HG03097 (cell line): ENCODE data around the gene ASCC1.

Experiments used
- ATAC-seq: cut with Tn5 transposase; IDR thresholded peaks from one replicate; pipeline ENCODE4 v1.9.1; 2021; ENCODE audit not compliant: unreplicated experiment, low FRiP score

The ASCC1 gene

DNA sequence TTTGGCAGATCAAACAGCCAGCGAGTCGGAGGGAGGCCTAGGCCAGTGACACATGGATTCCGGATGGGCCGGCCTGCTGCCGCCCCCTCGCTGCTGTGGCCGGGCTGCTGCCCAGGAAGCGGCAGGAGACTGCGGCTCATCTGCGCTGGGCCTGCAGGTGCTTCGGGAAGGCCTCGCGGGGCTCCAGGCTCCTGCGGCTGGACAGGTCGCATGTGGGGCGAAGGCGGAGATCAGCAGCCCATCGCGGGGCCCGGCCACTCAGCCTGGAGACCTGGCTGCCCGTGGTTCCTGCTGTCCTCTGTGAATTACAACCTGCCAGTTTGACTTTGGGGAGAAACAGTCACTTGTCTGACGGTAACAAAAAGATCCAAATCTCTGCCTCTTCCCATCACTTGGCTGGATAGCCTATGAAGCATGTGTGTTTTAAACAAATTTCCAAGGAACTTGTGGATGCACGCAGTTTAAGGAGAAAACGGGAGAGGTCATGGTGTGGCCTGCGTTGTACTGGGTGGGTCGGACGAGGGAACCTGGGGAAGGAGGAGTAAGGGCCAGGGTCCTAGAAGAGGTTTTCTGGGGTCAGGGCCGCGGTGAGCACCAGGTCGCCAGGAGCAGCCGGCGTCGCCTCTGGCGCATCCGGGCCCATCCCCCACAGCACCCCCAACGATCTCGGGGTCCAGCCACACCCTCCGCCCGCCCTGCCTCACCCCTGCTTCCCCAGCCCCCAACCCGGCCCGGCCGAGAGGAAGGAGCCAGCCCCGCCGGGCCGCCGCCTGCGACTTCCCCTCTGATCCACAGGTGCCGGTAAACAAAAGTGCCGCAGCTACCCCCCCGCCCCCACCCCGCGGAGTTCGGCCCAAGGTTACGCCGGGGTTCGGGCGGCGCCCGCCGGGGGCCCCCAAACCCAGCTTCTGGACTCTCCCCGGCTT lies 129.3 kb downstream of the ASCC1 start:
- ATAC-seq = no peak

DNA sequence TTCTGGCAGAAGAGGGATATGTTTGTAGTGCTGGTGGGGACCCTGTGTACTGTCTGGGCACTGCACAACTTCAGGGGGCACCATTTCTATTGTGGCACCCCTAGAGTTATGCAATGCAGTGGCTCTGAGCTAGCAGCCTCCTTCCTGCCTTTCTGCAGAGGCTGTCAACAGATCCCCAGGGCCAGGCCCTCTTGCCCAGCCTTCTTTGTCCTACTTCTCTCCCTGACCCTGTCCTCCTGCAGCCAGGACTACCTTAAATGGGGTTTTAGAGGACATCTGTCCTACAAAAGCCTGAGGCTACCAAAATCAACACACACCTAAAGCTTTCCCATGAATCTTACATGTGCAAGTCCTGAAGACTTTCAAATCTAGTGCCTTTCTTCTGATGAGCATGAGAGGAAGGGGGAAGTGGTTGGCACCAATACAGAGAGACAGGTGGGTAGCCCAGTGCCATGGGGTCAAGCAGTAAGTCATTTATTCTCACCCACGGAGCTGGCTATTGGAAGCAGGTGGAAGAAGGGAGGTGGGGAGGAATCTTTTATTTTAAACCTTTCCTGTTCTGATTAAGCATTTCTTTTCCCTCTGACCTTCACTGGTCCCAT lies 130.1 kb downstream of the ASCC1 start:
- no peak for ATAC-seq

DNA sequence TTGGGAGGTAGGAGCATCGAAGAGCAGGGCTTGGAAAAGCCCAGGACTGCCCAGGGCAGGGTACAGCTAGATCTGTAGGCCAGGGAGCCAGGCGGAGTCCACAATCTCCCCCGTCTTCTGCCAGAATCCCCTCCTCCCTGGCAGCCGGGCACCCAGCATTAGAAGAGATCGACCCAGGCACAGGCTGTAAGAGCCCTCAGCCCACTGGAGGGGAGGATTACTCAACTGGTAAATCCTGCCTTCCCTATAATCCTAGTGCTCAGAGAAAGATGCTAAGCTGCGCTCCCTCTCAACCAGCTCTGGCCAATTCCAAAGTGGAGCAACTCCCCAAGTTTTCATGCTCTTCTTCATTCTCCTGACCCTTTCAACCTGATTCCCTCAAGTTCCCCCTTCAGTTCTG lies 130.9 kb downstream of the ASCC1 start:
- no peak for ATAC-seq

DNA sequence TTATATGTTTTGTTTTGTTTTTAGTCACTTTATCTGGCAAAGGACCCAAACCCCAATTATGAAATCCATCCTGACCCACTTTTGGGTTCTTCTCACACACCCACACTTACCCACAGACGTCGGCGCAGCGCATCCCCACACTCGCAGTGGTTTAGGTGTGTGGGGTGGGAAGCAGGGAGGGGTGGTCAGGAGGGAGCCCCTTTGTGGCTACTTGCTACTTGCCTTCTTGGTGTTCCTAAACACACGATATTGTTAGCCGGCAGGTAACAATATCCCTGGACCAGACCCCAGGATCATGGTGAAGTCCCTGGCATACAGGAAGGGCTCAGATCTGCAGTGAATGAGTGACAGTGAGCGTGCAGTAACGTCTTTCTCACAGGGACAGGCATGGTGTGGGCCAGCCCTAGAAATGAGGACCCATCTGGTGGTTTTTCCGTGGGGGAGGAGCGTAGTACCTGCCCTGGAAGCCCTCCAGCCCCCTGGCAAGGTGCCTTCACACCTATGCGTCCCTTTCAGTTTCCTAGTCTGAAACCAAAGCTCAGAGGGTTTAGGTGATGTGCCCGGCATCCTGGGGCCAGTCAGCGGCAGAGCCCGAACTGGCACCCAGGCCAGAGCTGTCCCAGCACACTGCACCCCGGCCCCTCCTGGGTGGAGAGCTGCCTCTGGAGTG lies 132.2 kb downstream of the ASCC1 start:
- no peak for ATAC-seq

DNA sequence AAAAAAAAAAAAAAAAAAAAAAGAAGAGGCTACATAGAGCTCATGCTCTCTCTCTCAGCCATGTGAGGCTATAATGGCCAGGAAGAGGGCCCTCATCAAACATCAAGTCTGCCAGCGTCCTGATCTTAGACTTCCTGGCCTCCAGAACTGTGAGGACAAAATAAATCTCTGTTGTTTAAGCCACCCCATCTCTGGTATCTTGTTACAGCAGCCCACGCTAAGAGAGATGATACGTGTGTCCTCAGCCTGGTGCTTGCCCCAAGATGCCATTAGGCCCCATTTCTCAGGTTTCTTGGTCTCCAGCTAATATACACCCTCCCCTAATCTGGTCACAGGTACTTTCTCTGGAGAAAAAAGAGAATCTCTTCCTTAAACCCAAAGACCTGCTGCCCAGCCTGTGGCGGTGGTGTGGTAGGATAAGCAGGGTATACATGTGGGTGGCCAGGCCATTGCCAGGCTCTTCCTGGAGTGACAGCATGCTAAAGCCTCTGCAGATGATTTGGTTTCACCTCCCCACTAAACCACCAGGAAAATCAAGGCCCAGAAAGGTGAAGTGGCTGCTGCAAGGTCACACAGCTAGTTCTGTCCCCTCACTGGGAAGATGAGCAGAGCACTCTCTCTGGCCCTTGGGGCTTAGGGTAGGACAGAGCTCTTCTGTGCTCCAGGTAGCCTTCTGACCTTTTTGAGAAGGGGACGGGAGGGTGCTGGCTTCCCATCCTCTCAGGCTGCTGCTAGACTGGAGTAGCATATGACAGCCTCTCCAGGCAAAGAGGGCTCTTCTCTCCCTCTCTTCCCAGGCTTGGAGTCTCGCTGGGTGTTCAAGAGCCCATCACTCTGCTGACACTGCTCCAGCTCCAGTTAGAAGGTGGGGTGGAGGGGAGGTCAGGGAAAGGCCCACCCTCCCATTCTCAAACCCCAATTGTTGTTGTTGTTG lies 133.0 kb downstream of the ASCC1 start:
- no peak for ATAC-seq

DNA sequence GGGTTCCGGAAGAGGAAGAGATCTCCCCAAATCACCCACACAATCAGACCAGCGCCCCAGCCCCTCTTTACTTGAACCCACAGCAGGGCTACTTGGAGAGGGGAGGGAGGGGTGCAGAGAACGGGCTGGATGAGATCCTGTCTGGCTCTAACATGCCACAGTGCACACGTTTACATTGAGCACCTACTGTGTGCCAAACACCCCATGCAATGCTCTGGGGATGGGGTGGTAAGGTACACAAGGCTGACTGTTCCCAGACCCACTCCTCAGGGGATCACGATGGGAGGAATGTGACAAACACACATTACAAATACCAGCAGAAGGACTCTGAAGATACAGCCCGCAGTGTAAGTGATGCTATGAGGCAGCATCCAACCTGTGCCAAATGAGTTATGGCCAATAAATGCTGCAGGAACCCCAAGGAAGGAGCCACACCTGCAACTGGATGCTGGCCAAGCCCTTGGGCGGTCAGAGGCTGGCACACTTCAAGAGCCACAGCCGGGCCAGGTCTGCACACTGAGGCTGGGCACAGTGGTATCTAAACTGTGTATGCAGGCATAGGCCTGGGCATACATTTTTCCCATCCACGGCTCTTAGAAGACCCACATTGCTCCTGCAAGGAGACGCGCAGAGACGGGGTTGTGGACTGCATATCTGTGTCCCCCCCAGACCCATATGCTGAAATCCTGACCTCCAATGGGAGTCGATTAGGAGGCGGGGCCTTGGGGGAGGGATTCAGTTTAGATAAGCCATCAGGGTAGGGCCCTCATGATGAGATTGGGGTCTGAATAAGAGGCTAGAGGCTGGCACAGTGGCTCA lies 134.1 kb downstream of the ASCC1 start:
- no peak for ATAC-seq

DNA sequence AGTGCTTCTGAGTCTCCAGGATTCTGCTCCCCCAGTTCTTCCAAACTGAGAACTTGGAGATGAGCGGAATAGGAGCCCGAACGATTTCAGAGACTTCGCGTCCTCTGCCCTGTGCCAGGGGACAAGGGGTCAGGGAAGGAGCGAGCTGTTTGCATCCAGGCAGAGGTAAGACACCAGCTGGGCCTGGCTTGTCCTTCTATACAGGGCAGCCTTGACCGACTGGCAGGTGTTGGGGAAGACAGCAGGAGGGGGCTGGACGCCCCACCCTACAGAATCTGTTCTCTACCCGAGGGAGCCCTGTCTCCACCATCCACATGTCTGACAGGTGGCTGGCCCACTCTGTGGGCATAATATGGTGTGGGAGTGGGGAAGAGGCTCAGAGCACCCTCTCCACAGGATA lies 134.9 kb downstream of the ASCC1 start:
- ATAC-seq = no peak

DNA sequence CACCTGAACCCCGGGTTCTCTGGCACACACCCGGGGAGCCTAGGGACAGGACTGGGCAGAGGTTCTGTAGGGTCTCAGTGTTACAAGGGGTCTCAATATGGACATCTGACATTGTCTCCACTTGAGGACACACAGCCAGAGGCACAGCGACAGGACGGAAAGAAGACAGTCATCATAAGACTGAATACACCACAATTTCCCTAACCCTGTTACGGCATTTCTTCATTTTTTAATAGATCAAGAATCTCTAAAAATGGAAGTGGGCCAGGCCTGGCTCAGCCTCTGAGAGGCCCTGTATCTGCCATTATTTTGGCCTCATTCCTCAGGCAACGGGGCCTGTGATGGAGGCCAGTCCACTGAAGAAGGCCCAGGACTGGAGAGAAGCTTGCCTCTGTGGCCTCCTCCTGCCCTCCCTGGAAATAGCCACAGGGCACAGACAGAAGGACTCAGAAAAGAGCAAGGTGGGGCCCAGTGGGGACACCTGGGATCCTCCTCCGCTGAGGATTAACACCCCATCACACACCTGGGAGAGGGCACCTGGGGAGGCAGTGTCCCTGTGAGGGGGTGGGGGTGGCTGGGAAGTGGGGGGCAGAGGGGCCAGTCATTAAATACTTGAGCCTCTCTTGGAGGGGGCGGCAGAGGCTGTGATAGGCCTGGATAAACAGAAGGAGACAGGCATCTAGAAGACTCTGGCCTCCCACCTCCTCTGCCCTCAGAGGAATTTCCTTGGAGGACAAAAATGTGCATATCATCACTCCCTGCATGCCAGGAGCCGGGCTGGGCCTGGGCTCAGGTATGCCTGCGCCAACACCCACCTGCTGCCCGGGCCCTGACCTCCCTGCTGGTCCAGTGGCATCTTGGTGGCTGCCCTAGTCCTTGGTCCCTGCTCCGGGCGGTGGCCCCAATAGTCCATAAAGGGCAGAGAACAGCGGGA lies 135.8 kb downstream of the ASCC1 start:
- no peak for ATAC-seq

DNA sequence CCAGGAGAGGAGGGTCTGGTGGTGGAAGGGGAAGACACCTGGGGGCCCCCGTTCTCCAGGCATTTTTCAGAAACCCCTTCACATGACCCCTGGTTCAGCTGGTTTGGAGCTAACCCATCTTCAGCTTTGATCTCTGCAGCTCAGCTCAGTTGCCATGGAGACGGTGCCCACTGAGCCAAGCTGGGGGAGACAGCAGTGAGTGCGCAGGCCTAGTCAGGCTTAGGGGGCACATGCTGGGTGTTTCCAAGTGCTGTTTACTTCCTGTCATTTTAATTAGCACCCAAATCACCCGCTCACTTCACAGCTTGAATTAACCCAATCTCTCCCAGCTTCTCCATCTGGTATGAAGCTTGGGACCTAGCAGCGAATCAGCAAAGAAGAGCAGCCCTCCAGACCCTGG lies 136.7 kb downstream of the ASCC1 start:
- ATAC-seq = no peak

DNA sequence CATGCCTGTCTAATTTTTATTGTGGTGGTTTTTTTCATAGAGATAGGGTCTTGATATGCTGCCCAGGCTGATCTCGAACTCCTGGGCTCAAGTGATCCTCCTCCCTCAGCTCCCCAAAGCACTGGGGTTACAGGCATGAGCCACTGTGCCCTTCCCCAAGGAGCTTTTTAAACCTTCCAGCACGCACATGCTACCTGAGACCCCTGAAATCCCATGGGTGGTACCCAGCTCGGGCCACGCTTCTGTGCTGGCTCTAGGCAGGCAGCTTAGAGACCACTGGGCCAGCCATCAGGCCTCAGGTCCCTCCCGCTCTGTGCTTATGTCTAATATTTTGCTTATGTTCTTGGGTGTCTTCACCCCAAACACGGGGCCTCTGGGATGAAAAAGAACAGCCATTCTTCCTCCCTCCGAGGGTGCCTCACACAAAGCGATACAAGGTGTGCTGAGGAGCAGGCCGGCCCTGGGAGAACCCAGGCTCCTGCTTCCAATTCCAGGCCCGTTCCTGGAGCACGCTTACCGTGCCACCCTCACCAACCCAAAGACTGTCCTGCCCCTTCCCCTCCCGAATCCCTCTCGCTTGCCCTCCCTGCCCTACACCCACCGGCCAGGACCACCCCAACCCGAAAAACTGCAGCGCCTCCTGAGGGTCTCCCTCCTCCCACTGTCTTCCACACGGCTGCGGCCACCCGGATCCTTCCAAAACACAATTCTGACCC lies 138.6 kb downstream of the ASCC1 start:
- no peak for ATAC-seq

DNA sequence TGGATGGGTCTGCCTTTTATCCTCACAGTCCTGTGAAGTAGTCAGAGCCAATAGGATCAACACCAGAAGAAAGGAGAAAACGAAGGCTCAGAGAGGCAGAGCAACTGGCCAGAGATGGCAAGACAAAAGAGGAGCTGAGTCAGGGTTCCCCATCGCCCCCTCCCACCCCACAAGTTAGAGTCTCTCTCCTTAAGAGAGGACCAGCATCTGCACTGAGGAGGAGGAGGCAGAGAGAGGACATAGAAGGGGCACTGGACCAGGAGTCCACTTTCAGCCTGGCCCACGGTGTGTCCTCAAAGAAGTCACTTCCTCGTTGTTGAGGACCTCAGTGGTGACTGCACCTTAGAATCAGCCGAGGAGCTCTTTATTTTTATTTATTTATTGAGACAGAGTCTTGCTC lies 139.3 kb downstream of the ASCC1 start:
- ATAC-seq = no peak

DNA sequence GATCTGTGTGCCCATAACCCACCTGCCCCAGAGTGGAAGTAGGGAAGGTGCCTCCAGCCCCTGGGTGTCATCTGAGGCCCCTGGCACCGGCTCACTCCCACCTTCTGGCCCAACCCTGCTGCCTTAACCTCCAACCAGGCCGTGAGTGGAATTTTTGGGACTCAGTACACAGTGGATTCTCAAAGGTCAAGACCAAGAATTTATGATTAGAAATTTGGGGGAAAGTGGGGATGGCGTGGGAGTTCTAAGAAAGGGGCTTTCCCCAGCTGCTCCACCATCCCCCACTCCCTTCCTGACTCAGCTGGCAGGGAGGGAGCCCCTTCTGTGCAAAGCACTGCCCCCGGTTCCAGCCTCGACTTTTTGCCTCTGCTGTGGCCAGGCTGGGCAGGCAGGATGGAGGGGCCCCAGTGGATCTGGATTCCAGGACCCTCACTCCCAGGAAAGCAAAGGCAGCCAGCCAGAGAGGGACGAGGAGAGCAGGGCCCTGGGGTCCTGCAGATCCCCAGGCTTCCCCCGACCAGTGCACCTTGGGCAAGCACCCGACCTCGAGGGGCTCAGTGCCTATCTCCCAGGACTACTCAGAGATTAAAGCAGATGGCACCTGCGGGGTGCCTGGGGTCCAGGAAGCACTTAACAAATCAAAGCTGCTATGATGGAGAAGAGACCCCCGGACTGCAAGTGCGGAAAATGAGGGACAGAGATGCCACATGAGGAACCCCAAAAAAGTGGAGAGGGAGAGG lies 140.5 kb downstream of the ASCC1 start:
- no peak for ATAC-seq

DNA sequence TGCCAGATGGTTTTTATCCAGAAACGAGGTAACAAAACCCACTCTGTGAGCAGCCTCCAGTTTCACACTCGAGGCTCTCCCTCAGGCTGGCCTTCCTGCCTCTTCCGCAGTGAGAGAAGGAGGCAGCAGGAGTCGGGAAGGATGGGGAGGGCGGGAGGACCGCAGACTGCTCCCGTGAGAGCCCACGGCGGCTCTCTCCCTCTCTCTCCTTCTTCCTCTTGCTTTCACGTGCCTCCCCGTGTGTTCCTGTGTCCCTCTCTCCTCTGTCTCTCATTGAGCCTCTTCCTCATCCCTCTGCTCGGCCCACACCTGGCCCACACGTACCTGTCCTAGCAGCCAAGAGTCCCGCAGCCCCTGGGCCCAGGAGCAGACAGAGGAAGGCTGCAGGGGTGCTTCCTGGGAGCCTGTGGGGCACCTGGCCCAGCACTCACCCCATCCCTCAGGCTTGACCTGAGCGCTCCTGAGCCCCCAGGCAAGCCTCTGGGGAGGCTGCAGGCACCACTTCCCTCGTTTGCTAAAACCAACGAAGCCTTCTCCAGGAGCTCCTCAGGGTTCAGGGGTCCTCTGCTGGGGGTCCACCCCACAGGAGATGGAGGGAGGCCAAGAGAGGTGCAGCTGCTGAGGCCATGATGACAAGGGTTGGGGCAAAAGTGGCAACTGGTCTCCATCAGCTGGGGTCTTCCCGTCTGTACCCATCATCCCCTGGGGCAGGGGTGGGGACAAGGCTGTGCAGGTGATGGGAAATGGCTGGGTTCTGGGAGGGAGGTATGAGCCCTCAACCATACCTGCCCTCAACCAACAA lies 141.3 kb downstream of the ASCC1 start:
- ATAC-seq = no peak

DNA sequence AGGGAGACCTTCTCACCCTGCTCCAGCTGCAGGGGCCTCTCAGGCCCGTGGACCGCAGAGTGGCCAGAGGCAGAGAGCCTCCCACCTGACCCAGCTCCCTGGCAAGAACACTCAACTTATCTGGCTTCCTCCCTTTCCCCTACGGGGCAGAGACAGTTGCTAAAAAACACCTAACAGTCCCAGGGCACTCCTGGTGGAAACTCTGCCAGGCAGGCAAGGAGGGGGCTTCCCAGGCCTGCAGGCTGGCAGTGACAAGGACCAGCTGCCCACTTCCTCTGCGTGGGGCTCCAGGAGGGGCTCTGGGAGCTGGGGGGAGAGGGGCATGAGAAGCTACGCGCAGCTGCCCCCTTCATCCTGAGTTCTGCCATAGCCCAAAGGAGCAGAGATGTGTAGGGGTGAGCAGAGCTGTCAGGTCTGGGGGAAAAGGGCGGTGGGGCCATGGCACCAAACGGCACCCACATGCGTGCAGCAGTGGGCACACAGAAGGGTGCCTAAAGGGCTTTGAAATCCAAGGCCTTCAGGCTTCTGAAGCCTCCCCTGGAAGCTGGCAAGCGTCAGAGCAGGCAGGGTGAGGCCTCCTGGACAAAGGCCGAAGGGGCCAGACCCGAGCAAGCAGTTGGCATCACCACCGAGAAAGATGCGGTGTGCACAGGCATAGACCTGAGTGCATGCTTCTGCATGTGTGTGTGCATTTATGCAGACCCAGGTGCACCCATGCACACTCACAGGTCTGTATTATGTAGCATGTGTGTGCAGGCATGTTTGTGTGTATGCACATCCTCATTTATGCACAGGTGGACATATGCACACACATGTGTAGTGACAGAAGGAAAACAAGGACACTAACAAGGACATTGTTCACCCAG lies 142.1 kb downstream of the ASCC1 start:
- ATAC-seq = no peak

DNA sequence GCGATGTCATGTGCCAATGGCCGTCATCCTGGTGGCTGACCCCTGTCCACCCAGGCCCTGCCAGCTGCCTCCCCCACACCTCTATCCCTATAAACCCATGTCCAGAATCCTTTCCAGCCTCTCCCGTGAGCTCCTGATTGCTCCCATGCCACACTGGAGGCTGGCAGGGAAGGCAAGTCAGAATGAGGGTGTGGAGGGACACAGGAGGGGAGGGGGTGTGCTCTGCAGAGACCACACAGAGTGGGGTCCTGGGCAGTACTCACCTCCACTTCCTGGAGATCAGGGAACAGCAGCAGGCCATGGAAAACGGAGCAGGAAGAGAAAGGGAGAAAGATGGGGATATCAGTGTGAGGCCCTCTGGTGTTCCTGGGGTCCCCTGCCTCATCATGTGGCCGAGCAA lies 143.4 kb downstream of the ASCC1 start:
- no peak for ATAC-seq

DNA sequence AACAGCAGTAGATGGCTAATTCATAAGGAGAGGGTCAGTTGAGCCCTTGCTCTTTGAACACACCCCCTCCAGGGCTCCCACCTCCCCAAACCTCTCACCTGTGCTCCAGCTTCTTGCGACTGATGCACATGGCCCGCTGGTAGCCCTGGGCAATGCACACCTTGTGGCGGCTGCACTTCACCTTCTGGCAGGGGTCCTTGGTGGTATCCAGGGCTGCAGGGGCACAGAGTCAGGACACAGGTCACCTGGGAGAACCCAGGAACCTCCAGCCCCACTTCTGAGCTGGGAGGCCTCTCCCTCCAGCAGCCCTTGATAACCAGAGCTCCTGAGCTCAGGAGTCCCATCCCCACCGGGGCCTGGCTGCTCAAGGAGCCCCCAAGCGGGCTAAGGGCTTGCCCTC lies 144.0 kb downstream of the ASCC1 start:
- ATAC-seq = no peak
